ENCODE data around the gene LY6G5B. TPM values are rescaled to one million over a fixed set of nuclear protein-coding genes. Genes with fewer than 3 reads are reported as not detected.
A peak's percentile ranks its signal among the peaks of the same experiment; 100 is the strongest.

LY6G5B gene
- total RNA-seq, 5 donors from 2014 or later (not counting 1 experiment from before 2014, with no cell fraction given) = 29.7 to 50.5 (median 40.9) TPM

DNA sequence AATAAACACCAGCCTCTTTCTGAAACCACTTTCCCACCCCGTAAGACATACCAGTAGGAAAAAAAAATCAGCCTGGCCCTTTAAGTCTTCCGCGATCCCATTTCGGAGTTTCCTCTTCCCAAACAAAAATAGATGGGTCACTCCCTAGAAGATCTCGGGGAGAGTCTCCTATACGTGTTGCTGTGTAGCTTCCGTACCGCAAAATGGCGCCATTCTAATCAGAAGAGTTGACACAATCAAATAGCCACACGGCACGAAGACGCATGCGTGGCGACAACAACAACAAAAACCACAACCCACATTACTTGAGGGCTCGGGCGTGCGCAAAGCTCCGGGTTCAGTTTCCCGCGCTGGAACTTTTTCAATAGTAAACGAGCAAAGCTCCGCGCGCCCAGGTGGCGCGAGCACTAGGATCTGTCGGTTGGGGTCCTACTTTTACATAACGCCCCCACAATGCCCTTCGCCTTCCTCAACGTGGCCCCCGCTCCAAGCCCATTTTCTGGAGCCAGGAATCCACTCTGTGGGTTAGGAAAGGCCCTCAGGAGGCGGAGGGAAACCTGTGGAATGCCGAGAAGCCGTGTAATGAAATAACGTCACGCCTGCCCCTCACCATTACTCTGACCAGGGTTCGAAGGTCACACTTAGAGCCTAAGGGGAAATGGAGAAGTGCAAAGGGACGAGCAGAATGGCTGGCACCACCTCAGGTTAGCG lies 4.8 kb upstream of the LY6G5B start, which contains the start of gene GPANK1:
TSS of gene GPANK1 (minus strand) at position 208 of the 711 bp plus-strand sequence. CDS start 519 bp downstream, outside the sequence.
- CTCF ChIA-PET = interaction anchor here (0.5 to 1.1 kb wide), 7 partner anchors 11 to 198 kb away, joined by 3 to 10 read pairs (median 3); partner anchors contain the start of genes ABHD16A (in 1 of the 2), BAG6 (in 1 of the 2) and NEU1 (in 1 of the 2)
- H3K27me3 ChIP-seq (replicated peaks in 1 of 2; ENCODE audit: control insufficient read depth in 2 of 2, extremely low read depth in 1 of 2, insufficient read depth in 2 of 2, low read length in 1 of 2) = no peaks in the 10 kb centered on the region
- Mint-ChIP-seq H3K36me3 (peaks cover 38% of the 10 kb centered on the region), H3K27ac (peak within 1 kb of the TSS; percentile 98 to 99), H3K4me1 (peaks cover 62 to 73% (median 68%) of the 10 kb centered on the region in 3 donors), H3K9me3 (no peaks in the 10 kb centered on the region), H3K27me3 (no peaks in the 10 kb centered on the region), H3K4me3 (peak within 1 kb of the TSS; percentile 94 to 97 (median 95))
- POLR2A ChIA-PET = interaction anchor here (0.6 to 1.2 kb wide), 4 partner anchors 13 to 198 kb away, joined by 3 to 11 read pairs (median 4); partner anchors contain the start of genes BAG6 (in 1 of the 2) and NEU1 (in 1 of the 2)
- H3K4me1 ChIP-seq (ENCODE audit: control insufficient read depth in 1 of 2, extremely low read depth in 1 of 2, insufficient read depth in 2 of 2, low read length in 2 of 2) = peaks cover 19 to 67% of the 10 kb centered on the region in 2 experiments
- H3K4me3 ChIP-seq (ENCODE audit: control insufficient read depth in 1 of 2, extremely low read depth in 1 of 2, low read length in 1 of 2) = peak within 1 kb of the TSS; percentile 86 to 90
- no peaks in the 10 kb centered on the region for H3K9me3 ChIP-seq
- under 1% methylated on average over 27 of the region's 39 CpGs for WGBS (ENCODE audit: insufficient coverage)
- H3K36me3 ChIP-seq (ENCODE audit: control insufficient read depth in 2 of 2, extremely low read depth in 1 of 2, insufficient read depth in 1 of 2, low read length in 1 of 2) = peaks cover 18 to 47% of the 10 kb centered on the region in 2 donors
- peak; percentile 77 to 97 (median 89) for DNase-seq
- peak within 1 kb of the TSS; percentile 97 for H3K27ac ChIP-seq (ENCODE audit: low read length)
- ATAC-seq (replicated peaks in 1 of 4) = peak; percentile 34 to 48 (median 42)

DNA sequence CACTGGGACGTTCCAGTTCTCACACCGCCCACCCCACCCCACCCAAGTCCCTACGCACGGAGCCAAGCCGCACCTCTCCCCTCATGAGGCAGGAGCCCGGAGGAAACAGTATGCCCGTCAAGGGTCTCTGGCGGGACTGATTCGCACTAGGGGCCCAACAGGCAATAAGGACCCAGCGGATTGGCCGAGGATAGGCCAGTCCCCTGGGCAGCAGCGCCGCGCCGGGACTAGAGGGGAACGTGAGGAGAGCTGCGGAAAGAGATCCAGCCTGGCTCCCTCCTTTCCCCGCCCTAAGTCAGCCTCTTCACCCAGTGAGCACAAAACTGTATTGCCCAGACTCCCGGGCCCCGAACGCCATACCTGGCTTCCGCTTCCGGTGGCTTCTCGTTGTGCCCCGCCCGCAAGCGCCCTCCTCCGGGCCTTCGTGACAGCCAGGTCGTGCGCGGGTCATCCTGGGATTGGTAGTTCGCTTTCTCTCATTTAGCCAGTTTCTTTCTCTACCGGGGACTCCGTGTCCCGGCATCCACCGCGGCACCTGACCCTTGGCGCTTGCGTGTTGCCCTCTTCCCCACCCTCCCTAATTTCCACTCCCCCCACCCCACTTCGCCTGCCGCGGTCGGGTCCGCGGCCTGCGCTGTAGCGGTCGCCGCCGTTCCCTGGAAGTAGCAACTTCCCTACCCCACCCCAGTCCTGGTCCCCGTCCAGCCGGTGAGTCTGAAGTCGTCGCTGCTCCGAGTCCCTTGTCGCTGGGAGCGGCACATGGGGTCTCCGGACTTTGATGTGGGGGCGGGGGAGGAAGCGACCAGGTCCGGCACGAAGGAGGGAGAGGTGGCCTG lies 4.1 kb upstream of the LY6G5B start, which contains the start of gene CSNK2B:
TSS of gene CSNK2B (plus strand) at position 580 of the 836 bp plus-strand sequence. CDS start 752 bp downstream, outside the sequence.
- peak within 1 kb of the TSS; percentile 86 to 90 for H3K4me3 ChIP-seq (ENCODE audit: control insufficient read depth in 1 of 2, extremely low read depth in 1 of 2, low read length in 1 of 2)
- peaks cover 19 to 63% of the 10 kb centered on the region in 2 experiments for H3K4me1 ChIP-seq (ENCODE audit: control insufficient read depth in 1 of 2, extremely low read depth in 1 of 2, insufficient read depth in 2 of 2, low read length in 2 of 2)
- no peaks in the 10 kb centered on the region for H3K9me3 ChIP-seq
- Mint-ChIP-seq H3K4me1 (peaks cover 57 to 69% (median 64%) of the 10 kb centered on the region in 3 donors), H3K27ac (peak within 1 kb of the TSS; percentile 98 to 99), H3K27me3 (no peaks in the 10 kb centered on the region), H3K36me3 (peaks cover 43% of the 10 kb centered on the region), H3K4me3 (peak within 1 kb of the TSS; percentile 94 to 97 (median 95)), H3K9me3 (no peaks in the 10 kb centered on the region)
- ATAC-seq (replicated peaks in 1 of 4) = peak; percentile 87 to 93 (median 88)
- peaks cover 18 to 55% of the 10 kb centered on the region in 2 donors for H3K36me3 ChIP-seq (ENCODE audit: control insufficient read depth in 2 of 2, extremely low read depth in 1 of 2, insufficient read depth in 1 of 2, low read length in 1 of 2)
- peak; percentile 94 to 99 (median 98) for DNase-seq
- CTCF ChIA-PET = interaction anchor here (0.5 to 1.2 kb wide), 7 partner anchors 13 to 220 kb away, joined by 3 to 10 read pairs (median 3); partner anchors contain the start of genes ABHD16A (in 1 of the 2), BAG6 (in 1 of the 2) and NEU1 (in 1 of the 2)
- H3K27me3 ChIP-seq (replicated peaks in 1 of 2; ENCODE audit: control insufficient read depth in 2 of 2, extremely low read depth in 1 of 2, insufficient read depth in 2 of 2, low read length in 1 of 2) = no peaks in the 10 kb centered on the region
- under 1% methylated on average over 50 of the region's 63 CpGs for WGBS (ENCODE audit: insufficient coverage)
- POLR2A ChIA-PET = interaction anchor here (0.6 to 1.2 kb wide), 4 partner anchors 14 to 197 kb away, joined by 4 to 11 read pairs (median 6); partner anchors contain the start of genes BAG6 (in 1 of the 2) and NEU1 (in 1 of the 2)
- peak within 1 kb of the TSS; percentile 97 for H3K27ac ChIP-seq (ENCODE audit: low read length)

- ATAC-seq (replicated peaks in 1 of 4) (no peak), DNase-seq (no peak)
- POLR2A ChIA-PET = interaction anchor here (0.6 to 0.7 kb wide), 2 partner anchors 47 to 125 kb away, joined by 3 to 6 read pairs; no protein-coding TSS in a partner anchor
- CTCF ChIA-PET = interaction anchor here (0.7 to 1.2 kb wide), 2 partner anchors 13 to 164 kb away, joined by 3 read pairs; partner anchors contain the start of gene BAG6 (in 1 of the 2)
- H3K4me3 Mint-ChIP-seq = peak overlapping the region; percentile 94 to 97 (median 95)
- peaks cover 19 to 56% of the 10 kb centered on the region in 2 experiments for H3K4me1 ChIP-seq (ENCODE audit: control insufficient read depth in 1 of 2, extremely low read depth in 1 of 2, insufficient read depth in 2 of 2, low read length in 2 of 2)
- no peaks in the 10 kb centered on the region for H3K9me3 Mint-ChIP-seq
- H3K9me3 ChIP-seq = no peaks in the 10 kb centered on the region
- H3K36me3 ChIP-seq (ENCODE audit: control insufficient read depth in 2 of 2, extremely low read depth in 1 of 2, insufficient read depth in 1 of 2, low read length in 1 of 2) = peaks cover 18 to 62% of the 10 kb centered on the region in 2 donors
- peak overlapping the region; percentile 86 to 90 for H3K4me3 ChIP-seq (ENCODE audit: control insufficient read depth in 1 of 2, extremely low read depth in 1 of 2, low read length in 1 of 2)
- H3K36me3 Mint-ChIP-seq = peaks cover 48% of the 10 kb centered on the region
- no peaks in the 10 kb centered on the region for H3K27me3 ChIP-seq (replicated peaks in 1 of 2; ENCODE audit: control insufficient read depth in 2 of 2, extremely low read depth in 1 of 2, insufficient read depth in 2 of 2, low read length in 1 of 2)
- H3K27ac Mint-ChIP-seq = peak overlapping the region; percentile 98 to 99
- peak overlapping the region; percentile 50 for H3K27ac ChIP-seq (ENCODE audit: low read length)
- WGBS (ENCODE audit: insufficient coverage) = 1% methylated on average over 12 of the region's 15 CpGs
- no peaks in the 10 kb centered on the region for H3K27me3 Mint-ChIP-seq
- H3K4me1 Mint-ChIP-seq = peaks cover 51 to 63% (median 58%) of the 10 kb centered on the region in 3 donors
These were observed 3.3 kb upstream of the LY6G5B start for GRCh38 chr6:31666337-31666965.

DNA sequence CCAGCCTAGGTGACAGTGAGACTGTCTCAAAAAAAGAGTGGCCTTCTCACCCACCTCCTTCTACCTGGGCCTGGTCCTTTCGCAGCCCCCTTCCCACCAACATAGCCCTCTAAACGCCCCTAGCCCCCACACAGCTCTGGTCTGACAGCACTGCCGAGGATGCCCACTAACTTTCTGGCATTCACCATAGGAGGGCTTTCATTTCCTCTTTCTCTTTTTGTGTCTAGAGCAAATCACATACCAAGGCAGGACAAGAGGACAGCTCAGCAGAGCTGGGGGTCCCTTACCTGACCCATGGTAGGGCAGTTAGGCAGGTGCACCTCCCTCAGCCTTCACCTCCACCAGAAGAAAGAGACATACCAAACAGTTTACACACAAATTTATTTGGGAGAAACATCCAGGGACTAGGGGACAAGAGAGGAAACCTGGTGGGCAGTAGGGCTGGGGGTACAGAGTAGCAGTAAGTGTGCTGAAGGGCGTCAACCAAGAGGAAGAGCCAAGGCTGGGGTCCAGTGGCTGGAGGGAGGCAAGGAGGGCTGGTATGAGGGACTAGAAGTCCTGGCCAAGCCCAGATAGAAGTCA lies 6.6 kb downstream of the LY6G5B start:
- CTCF ChIA-PET = interaction anchor here in 1 of 2 donors (0.5 kb wide), 1 partner anchor 22 kb away, joined by 4 read pairs; no protein-coding TSS in a partner anchor
- Histone ChIP-seq H3K27me3 (replicated peaks in 1 of 2; ENCODE audit: control insufficient read depth in 2 of 2, extremely low read depth in 1 of 2, insufficient read depth in 2 of 2, low read length in 1 of 2) (no peaks in the 10 kb centered on the region), H3K27ac (ENCODE audit: low read length) (no peak overlapping the region), H3K4me1 (ENCODE audit: control insufficient read depth in 1 of 2, extremely low read depth in 1 of 2, insufficient read depth in 2 of 2, low read length in 2 of 2) (peaks cover 0 to 15% of the 10 kb centered on the region in 2 experiments), H3K4me3 (ENCODE audit: control insufficient read depth in 1 of 2, extremely low read depth in 1 of 2, low read length in 1 of 2) (no peak overlapping the region), H3K9me3 (no peaks in the 10 kb centered on the region), H3K36me3 (ENCODE audit: control insufficient read depth in 2 of 2, extremely low read depth in 1 of 2, insufficient read depth in 1 of 2, low read length in 1 of 2) (peaks cover 12 to 21% of the 10 kb centered on the region in 2 donors)
- no peaks in the 10 kb centered on the region for H3K27me3 Mint-ChIP-seq
- 80% methylated on average over 4 of the region's 4 CpGs for WGBS (ENCODE audit: insufficient coverage)
- H3K4me1 Mint-ChIP-seq = peaks cover 14 to 18% (median 15%) of the 10 kb centered on the region in 3 donors
- H3K27ac Mint-ChIP-seq = peak overlapping the region in 1 of 2 donors; percentile 53
- H3K36me3 Mint-ChIP-seq = peaks cover 14% of the 10 kb centered on the region
- no peak for DNase-seq
- POLR2A ChIA-PET = no interaction called here
- no peak for ATAC-seq (replicated peaks in 1 of 4)
- H3K9me3 Mint-ChIP-seq = no peaks in the 10 kb centered on the region
- no peak overlapping the region for H3K4me3 Mint-ChIP-seq

GRCh38 chr6:31676904-31677303 lies 7.1 kb downstream of the LY6G5B start:
- no peak for DNase-seq
- ChIA-PET POLR2A (no interaction called here), CTCF (interaction anchor here in 1 of 2 donors (0.5 kb wide), 1 partner anchor 23 kb away, joined by 4 read pairs; no protein-coding TSS in a partner anchor)
- peaks cover 16 to 23% (median 18%) of the 10 kb centered on the region in 3 donors for H3K4me1 Mint-ChIP-seq
- Histone ChIP-seq H3K36me3 (ENCODE audit: control insufficient read depth in 2 of 2, extremely low read depth in 1 of 2, insufficient read depth in 1 of 2, low read length in 1 of 2) (peaks cover 8 to 16% of the 10 kb centered on the region in 2 donors), H3K27me3 (replicated peaks in 1 of 2; ENCODE audit: control insufficient read depth in 2 of 2, extremely low read depth in 1 of 2, insufficient read depth in 2 of 2, low read length in 1 of 2) (no peaks in the 10 kb centered on the region), H3K4me1 (ENCODE audit: control insufficient read depth in 1 of 2, extremely low read depth in 1 of 2, insufficient read depth in 2 of 2, low read length in 2 of 2) (peaks cover 0 to 20% of the 10 kb centered on the region in 2 experiments), H3K9me3 (no peaks in the 10 kb centered on the region), H3K4me3 (ENCODE audit: control insufficient read depth in 1 of 2, extremely low read depth in 1 of 2, low read length in 1 of 2) (no peak overlapping the region), H3K27ac (ENCODE audit: low read length) (no peak overlapping the region)
- no peaks in the 10 kb centered on the region for H3K9me3 Mint-ChIP-seq
- peaks cover 9% of the 10 kb centered on the region for H3K36me3 Mint-ChIP-seq
- H3K27me3 Mint-ChIP-seq = no peaks in the 10 kb centered on the region
- no peak overlapping the region for H3K27ac Mint-ChIP-seq
- H3K4me3 Mint-ChIP-seq = no peak overlapping the region
- ATAC-seq (replicated peaks in 1 of 4) = no peak
- WGBS (ENCODE audit: insufficient coverage) = no CpG with 5 or more reads among the region's 6 CpGs
